Gastroesophageal sphincter (tissue), 4 donors: ENCODE data around the gene ARHGAP12. TPM values are rescaled to one million over a fixed set of nuclear protein-coding genes. Genes with fewer than 3 reads are reported as not detected.
A peak's percentile ranks its signal among the peaks of the same experiment; 100 is the strongest.

Experiments used
- ATAC-seq: fragments of 150-250 bp; one replicate; pipeline ENCODE4 v1.9.1; 2016; ENCODE audit warnings: mild to moderate bottlenecking, moderate library complexity
- H3K27ac ChIP-seq, 4 donors: fragments of 200-600 bp; sonication (generic) in 3 of 4; 1 replicate in 3 of 4; 2 replicates in 1 of 4; pipeline ENCODE4 v1.5.1; 2016 to 2019
- H3K27me3 ChIP-seq: fragments of 200-600 bp; sonication (generic); one replicate; pipeline ENCODE4 v1.5.1; 2019
- H3K36me3 ChIP-seq, 2 donors: fragments of 200-600 bp; sonication (generic); one replicate each; pipeline ENCODE4 v1.5.1; 2019; ENCODE audit warnings: control low read depth in 1 of 2
- H3K4me1 ChIP-seq, 3 donors: fragments of 200-600 bp; sonication (generic); 1 replicate in 2 of 3; 2 replicates in 1 of 3; pipeline ENCODE4 v1.5.1; 2016 to 2019; ENCODE audit warnings: control low read depth in 2 of 3
- H3K4me3 ChIP-seq, 2 donors: fragments of 200-600 bp; sonication (generic); one replicate each; pipeline ENCODE4 v1.5.1; 2019; ENCODE audit warnings: mild to moderate bottlenecking in 1 of 2, moderate library complexity in 1 of 2
- H3K9me3 ChIP-seq, 3 donors: fragments of 200-600 bp; sonication (generic); one replicate each; pipeline ENCODE4 v1.5.1; 2017 to 2019; ENCODE audit warnings: control low read depth in 2 of 3
- CTCF ChIP-seq, 4 experiments: fragments of 200-600 bp in 2 of 4; fragments of 450-650 bp in 2 of 4; sonication (generic) in 1 of 4; IDR thresholded peaks; one replicate each; pipeline ENCODE4 v1.5.1; 2017 to 2019; ENCODE audit warnings: antibody characterized with exemption in 4 of 4, mild to moderate bottlenecking in 2 of 4, moderate library complexity in 2 of 4
- EP300 ChIP-seq: sonication (generic); formaldehyde crosslinking; IDR thresholded peaks from one replicate; pipeline ENCODE4 v1.6.1; 2017; ENCODE audit warnings: antibody characterized with exemption, mild to moderate bottlenecking
- POLR2A ChIP-seq, 2 donors: fragments of 450-650 bp; IDR thresholded peaks; one replicate each; pipeline ENCODE4 v1.6.1; 2017; ENCODE audit warnings: antibody characterized with exemption in 2 of 2, mild to moderate bottlenecking in 2 of 2, moderate library complexity in 1 of 2
- POLR2AphosphoS5 ChIP-seq: sonication (generic); formaldehyde crosslinking; IDR thresholded peaks from one replicate; pipeline ENCODE4 v1.6.1; 2017; ENCODE audit warnings: antibody characterized with exemption
- WGBS, 2 donors: methylation state at CpG; one replicate each; pipeline ENCODE4 v1.1.5; 2018; ENCODE audit warnings: low coverage in 1 of 2; 5-methylcytosine and 5-hydroxymethylcytosine counted together
- total RNA-seq, 4 donors: library from RNA; depleted of rRNA; stranded (reverse); fragments of >200 nt; gene quantifications; one replicate each; pipeline ENCODE4 v1.1.0, GENCODE V29; 2016

ARHGAP12 gene
- total RNA-seq, 4 donors from 2014 or later, result 28.0 to 43.1 (median 41.1) TPM

DNA sequence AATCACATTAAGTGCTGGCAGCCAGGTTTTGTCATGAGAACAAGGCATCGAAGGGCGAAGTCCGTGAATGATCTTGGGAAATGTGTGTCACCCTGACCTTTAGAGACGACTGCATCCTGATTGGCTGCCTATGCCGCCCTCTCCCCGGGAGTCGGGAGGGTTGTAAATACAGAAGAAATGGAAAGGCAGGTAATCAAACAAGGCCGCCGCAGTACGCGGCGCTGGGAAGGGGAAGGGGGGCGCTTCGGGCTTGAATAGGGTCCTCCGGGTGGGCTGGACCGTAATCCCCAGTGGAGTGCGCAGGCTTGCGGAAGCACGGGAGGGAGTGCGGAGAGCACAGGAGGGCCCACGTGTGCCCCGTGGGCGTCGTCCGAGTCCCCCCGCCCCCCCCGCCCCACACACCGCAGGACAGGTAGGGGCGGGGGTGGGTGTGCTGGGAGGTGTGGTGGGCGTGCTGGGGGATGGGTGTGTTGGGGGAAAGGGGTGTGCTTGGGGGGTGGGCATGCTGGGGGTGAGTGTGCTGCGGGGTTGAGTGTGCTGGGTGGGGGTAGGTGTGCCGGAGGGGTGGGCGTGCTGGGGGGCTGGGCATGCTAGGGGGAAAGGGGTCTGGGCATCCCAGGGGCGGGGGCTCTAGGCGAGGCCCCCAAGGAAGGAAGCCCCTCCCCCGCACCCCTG is 169.4 kb downstream of the ARHGAP12 start:
- no peaks in the 10 kb centered on the region for H3K36me3 ChIP-seq
- 0 to 7% methylated on average over 3 to 8 of the region's 36 CpGs for WGBS, 2 donors
- H3K27ac ChIP-seq, result peak overlapping the region; percentile 84 to 98 (median 96)
- H3K4me3 ChIP-seq, result peak overlapping the region; percentile 69 to 87
- TF ChIP-seq POLR2AphosphoS5 (peak; percentile 64), EP300 (no peak), POLR2A (IDR thresholded peaks at IDR 0.05) (peak in 1 of 2 donors; percentile 14)
- H3K4me1 ChIP-seq, result peaks cover 0 to 44% (median 4%) of the 10 kb centered on the region in 3 donors
- H3K9me3 ChIP-seq, result no peaks in the 10 kb centered on the region
- ATAC-seq, result no peak
- no peaks in the 10 kb centered on the region for H3K27me3 ChIP-seq

DNA sequence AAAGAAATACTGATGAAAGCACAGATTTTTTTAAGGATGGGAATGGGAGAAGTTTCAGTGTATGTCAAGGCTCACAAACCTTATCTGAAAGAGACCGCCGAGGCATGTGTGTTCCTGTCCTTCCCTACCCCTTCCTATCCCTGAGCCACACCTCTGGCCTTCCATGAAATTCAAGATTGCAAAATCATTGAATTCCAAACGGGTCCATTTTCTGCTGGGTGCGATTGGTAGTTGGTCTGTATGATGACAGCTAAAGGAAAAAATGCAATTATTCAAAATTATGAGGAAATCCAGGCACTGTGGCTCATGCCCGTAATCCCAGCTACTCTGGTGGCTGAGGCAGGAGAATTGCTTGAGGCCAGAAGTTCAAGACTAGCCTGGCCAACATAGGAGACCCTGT is 170.1 kb downstream of the ARHGAP12 start:
- peak; percentile 10 for ATAC-seq
- Histone ChIP-seq H3K27me3 (no peaks in the 10 kb centered on the region), H3K9me3 (no peaks in the 10 kb centered on the region), H3K4me3 (no peak overlapping the region), H3K4me1 (peaks cover 0 to 44% (median 4%) of the 10 kb centered on the region in 3 donors), H3K36me3 (no peaks in the 10 kb centered on the region), H3K27ac (peak overlapping the region; percentile 66 to 98 (median 89))
- TF ChIP-seq CTCF (IDR thresholded peaks at IDR 0.05) (no peak), POLR2AphosphoS5 (peak; percentile 59)
- WGBS, 2 donors, result 63 to 65% methylated on average over 2 to 5 of the region's 5 CpGs

GRCh38 chr10:31757831-31758230 is 170.8 kb downstream of the ARHGAP12 start:
- no peak for ATAC-seq
- peaks cover 0 to 44% (median 4%) of the 10 kb centered on the region in 3 donors for H3K4me1 ChIP-seq
- no peaks in the 10 kb centered on the region for H3K36me3 ChIP-seq
- no peaks in the 10 kb centered on the region for H3K9me3 ChIP-seq
- H3K27me3 ChIP-seq, result no peaks in the 10 kb centered on the region
- TF ChIP-seq EP300 (no peak), CTCF (IDR thresholded peaks at IDR 0.05) (no peak), POLR2AphosphoS5 (no peak), POLR2A (IDR thresholded peaks at IDR 0.05) (no peak)
- WGBS, 2 donors, result 40 to 61% methylated on average over 2 to 7 of the region's 7 CpGs
- H3K4me3 ChIP-seq, result no peak overlapping the region
- H3K27ac ChIP-seq, result peak overlapping the region in 3 of 4 donors; percentile 66 to 98 (median 94)

DNA sequence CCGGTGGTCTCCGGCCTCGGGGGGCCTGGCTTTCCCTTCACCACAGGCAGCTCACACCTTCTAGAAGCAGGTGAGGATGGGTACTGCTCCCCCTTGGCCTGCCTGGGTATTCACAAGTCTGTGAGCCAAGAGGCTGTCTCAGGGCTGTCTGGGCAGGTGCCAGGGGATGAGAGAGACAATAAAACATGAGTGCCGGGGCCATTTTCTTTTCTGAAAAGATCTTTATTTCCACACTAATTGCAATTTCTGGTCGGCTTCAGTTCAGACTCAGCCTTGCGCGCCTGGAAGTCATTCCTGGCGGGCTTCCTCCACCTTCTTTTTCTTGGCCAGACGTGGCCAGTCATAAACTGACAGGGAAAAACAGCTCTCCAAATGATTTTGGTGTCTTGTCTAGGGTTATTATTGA is 171.2 kb downstream of the ARHGAP12 start:
- Histone ChIP-seq H3K27me3 (no peaks in the 10 kb centered on the region), H3K36me3 (no peaks in the 10 kb centered on the region), H3K4me3 (no peak overlapping the region), H3K27ac (peak overlapping the region in 3 of 4 donors; percentile 66 to 98 (median 94)), H3K9me3 (no peaks in the 10 kb centered on the region), H3K4me1 (peaks cover 0 to 44% (median 4%) of the 10 kb centered on the region in 3 donors)
- no peak for ATAC-seq
- TF ChIP-seq POLR2AphosphoS5, result no peak
- no peak for TF ChIP-seq POLR2A (IDR thresholded peaks at IDR 0.05)
- no peak for TF ChIP-seq CTCF (IDR thresholded peaks at IDR 0.05)
- WGBS, 2 donors, result 0 to 35% methylated on average over 1 to 6 of the region's 9 CpGs

GRCh38 chr10:31756729-31757110 is 171.9 kb downstream of the ARHGAP12 start:
- no peak for TF ChIP-seq POLR2A (IDR thresholded peaks at IDR 0.05)
- no peak for TF ChIP-seq POLR2AphosphoS5
- H3K27me3 ChIP-seq, result no peaks in the 10 kb centered on the region
- peak overlapping the region in 2 of 4 donors; percentile 14 to 98 for H3K27ac ChIP-seq

More at GRCh38 chr10:31756729-31757110, 171.9 kb downstream of the ARHGAP12 start:
- no peaks in the 10 kb centered on the region for H3K9me3 ChIP-seq
- no peak for ATAC-seq
- 81% methylated on average over 4 to 9 of the region's 11 CpGs for WGBS, 2 donors
- peaks cover 0 to 44% (median 4%) of the 10 kb centered on the region in 3 donors for H3K4me1 ChIP-seq
- H3K4me3 ChIP-seq, result no peak overlapping the region
- H3K36me3 ChIP-seq, result no peaks in the 10 kb centered on the region
